CD4-positive, alpha-beta T cell (primary cell): ENCODE data around the gene TFPI. TPM values are rescaled to one million over a fixed set of nuclear protein-coding genes. Genes with fewer than 3 reads are reported as not detected.
"Not testable (repeated sequence)": the region's sequence is repeated elsewhere in the genome, so short reads cannot be mapped to it uniquely, and the experiment has no call there.

ENCODE experiments used
- ATAC-seq: fragments of 200-7000 bp; cut with Tn5 transposase; one replicate; pipeline ENCODE4 v1.10.0; 2022; ENCODE audit warnings: mild to moderate bottlenecking; ENCODE audit not compliant: poor library complexity
- CTCF ChIA-PET: fragments of 350-600 bp; sonication (Branson Sonifier 250); formaldehyde crosslinking; loops from one replicate; lab custom pipeline; 2021; ENCODE audit warnings: antibody characterized with exemption, inconsistent platforms; lab: Charles Lee
- POLR2A ChIA-PET: fragments of 350-600 bp; sonication (Branson Sonifier 250); formaldehyde crosslinking; loops from one replicate; lab custom pipeline; 2021; ENCODE audit warnings: antibody characterized with exemption, inconsistent platforms; lab: Charles Lee
- DNase-seq, 14 experiments: peaks; one replicate each; pipeline ENCODE4 v3.0.0-alpha.2; 2013 to 2020; ENCODE audit warnings: mixed read lengths in 2 of 14
- H3K27ac ChIP-seq, 2 donors: one replicate each; pipeline versions ENCODE4 v1.5.1 to v1.7.0; 2013; ENCODE audit warnings: low read length in 2 of 2, low read depth in 1 of 2, mild to moderate bottlenecking in 1 of 2
- H3K27me3 ChIP-seq, 2 experiments: 1 replicate in 1 of 2; 2 replicates in 1 of 2; pipeline versions ENCODE4 v1.6.1 to v1.7.0; 2013; ENCODE audit warnings: low read length in 2 of 2, control low read depth in 1 of 2, mild to moderate bottlenecking in 1 of 2, moderate library complexity in 1 of 2; ENCODE audit not compliant: insufficient read depth in 2 of 2, control insufficient read depth in 1 of 2
- H3K36me3 ChIP-seq: one replicate; pipeline ENCODE4 v1.6.1; 2013; ENCODE audit warnings: low read length, control low read depth; ENCODE audit not compliant: insufficient read depth
- H3K4me1 ChIP-seq: one replicate; pipeline ENCODE4 v1.6.1; 2013; ENCODE audit warnings: low read length, control low read depth; ENCODE audit not compliant: insufficient read depth
- H3K4me3 ChIP-seq: one replicate; pipeline ENCODE4 v1.5.1; 2013; ENCODE audit warnings: mild to moderate bottlenecking, low read length, moderate library complexity
- H3K9me3 ChIP-seq, 2 experiments: 1 replicate in 1 of 2; 2 replicates in 1 of 2; pipeline versions ENCODE4 v1.6.1 to v1.7.0; 2013; ENCODE audit warnings: low read length in 2 of 2, mild to moderate bottlenecking in 2 of 2, control low read depth in 1 of 2, moderate library complexity in 1 of 2; ENCODE audit not compliant: control insufficient read depth in 1 of 2, insufficient read depth in 1 of 2
- H3K27ac Mint-ChIP-seq: one replicate; pipeline ENCODE4 v1.8.0; 2020; ENCODE audit warnings: mixed read lengths
- H3K27me3 Mint-ChIP-seq: one replicate; pipeline ENCODE4 v1.8.0; 2021; ENCODE audit warnings: mixed read lengths
- H3K36me3 Mint-ChIP-seq: one replicate; pipeline ENCODE4 v1.8.0; 2021; ENCODE audit warnings: low read depth, mixed read lengths
- H3K4me1 Mint-ChIP-seq: one replicate; pipeline ENCODE4 v1.8.0; 2021; ENCODE audit warnings: low read depth, mixed read lengths
- H3K4me3 Mint-ChIP-seq: one replicate; pipeline ENCODE4 v1.8.0; 2020; ENCODE audit warnings: mild to moderate bottlenecking, mixed read lengths
- H3K9me3 Mint-ChIP-seq: one replicate; pipeline ENCODE4 v1.8.0; 2020; ENCODE audit warnings: mixed read lengths
- CTCF ChIP-seq: fragments of 200-600 bp; IDR thresholded peaks from one replicate; pipeline ENCODE4 v1.8.0; 2022; ENCODE audit warnings: antibody characterized with exemption, mild to moderate bottlenecking
- intact Hi-C, 2 experiments: fragments of 100-400 bp; cut with DNase I in 1 of 2; cut with micrococcal nuclease in 1 of 2; formaldehyde crosslinking; loops; one replicate each; pipeline versions ENCODE4 v1.15.1 to v1.9.0; 2023 to 2025; cut with DNase I, micrococcal nuclease
- total RNA-seq, 174 experiments: library from RNA in 2 of 174; stranded (reverse) in 2 of 174; gene quantifications; one replicate each; pipeline ENCODE4 v1.2.3 and lab custom pipeline; 2021 to 2026

Gene TFPI
- total RNA-seq, 2 experiments from 2014 or later: 0.17 TPM; not detected in 1

GRCh38 chr2:187519419-187520120 is 34.7 kb downstream of the TFPI start:
- TF ChIP-seq CTCF: no peak
- H3K27me3 Mint-ChIP-seq: no peaks in the 10 kb centered on the region
- no peaks in the 10 kb centered on the region for H3K4me1 ChIP-seq
- H3K27ac Mint-ChIP-seq: no peak overlapping the region
- H3K27ac ChIP-seq: no peak overlapping the region
- ATAC-seq: no peak
- peaks cover 0 to 4% of the 10 kb centered on the region in 2 experiments for H3K9me3 ChIP-seq
- H3K36me3 ChIP-seq: no peaks in the 10 kb centered on the region
- intact Hi-C loops: no loop called here
- H3K4me3 Mint-ChIP-seq: no peak overlapping the region
- no peaks in the 10 kb centered on the region for H3K27me3 ChIP-seq
- H3K36me3 Mint-ChIP-seq: no peaks in the 10 kb centered on the region
- ChIA-PET CTCF (no interaction called here), POLR2A (no interaction called here)
- no peak overlapping the region for H3K4me3 ChIP-seq
- no peak for DNase-seq
- peaks cover 8% of the 10 kb centered on the region for H3K9me3 Mint-ChIP-seq
- no peaks in the 10 kb centered on the region for H3K4me1 Mint-ChIP-seq

- CTCF ChIA-PET, H3K27ac Mint-ChIP-seq: not testable (repeated sequence)
These were observed 36.4 kb downstream of the TFPI start for GRCh38 chr2:187517750-187518361.

GRCh38 chr2:187516630-187517510 is 37.4 kb downstream of the TFPI start:
- H3K36me3 ChIP-seq, H3K27ac ChIP-seq, H3K4me3 ChIP-seq, CTCF ChIA-PET, H3K4me1 ChIP-seq, DNase-seq, H3K9me3 ChIP-seq, H3K4me1 Mint-ChIP-seq, ATAC-seq, H3K27me3 ChIP-seq, H3K36me3 Mint-ChIP-seq, H3K27ac Mint-ChIP-seq, POLR2A ChIA-PET, H3K27me3 Mint-ChIP-seq, H3K9me3 Mint-ChIP-seq, H3K4me3 Mint-ChIP-seq, intact Hi-C loops: not testable (repeated sequence)

More at GRCh38 chr2:187517750-187518361, 36.4 kb downstream of the TFPI start:
- H3K9me3 ChIP-seq, DNase-seq, intact Hi-C loops, H3K4me1 ChIP-seq, H3K4me3 ChIP-seq, POLR2A ChIA-PET, H3K4me3 Mint-ChIP-seq, H3K27me3 Mint-ChIP-seq, H3K4me1 Mint-ChIP-seq, H3K27me3 ChIP-seq, ATAC-seq, H3K9me3 Mint-ChIP-seq, H3K27ac ChIP-seq, H3K36me3 ChIP-seq, H3K36me3 Mint-ChIP-seq: not testable (repeated sequence)

GRCh38 chr2:187514930-187515329 is 39.3 kb downstream of the TFPI start:
- peaks cover 8% of the 10 kb centered on the region for H3K9me3 Mint-ChIP-seq
- no peaks in the 10 kb centered on the region for H3K36me3 Mint-ChIP-seq
- CTCF ChIA-PET: no interaction called here
- TF ChIP-seq CTCF: no peak
- H3K27me3 ChIP-seq: no peaks in the 10 kb centered on the region
- no peak overlapping the region for H3K4me3 ChIP-seq
- ATAC-seq: no peak
- H3K27me3 Mint-ChIP-seq: no peaks in the 10 kb centered on the region
- H3K4me1 Mint-ChIP-seq: peaks cover 9% of the 10 kb centered on the region
- no peak overlapping the region for H3K27ac ChIP-seq
- no peaks in the 10 kb centered on the region for H3K36me3 ChIP-seq
- intact Hi-C loops: no loop called here
- POLR2A ChIA-PET: no interaction called here
- H3K27ac Mint-ChIP-seq: no peak overlapping the region
- DNase-seq: no peak
- H3K4me1 ChIP-seq: no peaks in the 10 kb centered on the region
- peaks cover 0 to 4% of the 10 kb centered on the region in 2 experiments for H3K9me3 ChIP-seq
- H3K4me3 Mint-ChIP-seq: no peak overlapping the region

GRCh38 chr2:187514235-187514829 is 39.9 kb downstream of the TFPI start:
- H3K9me3 ChIP-seq, H3K27ac ChIP-seq, H3K27me3 ChIP-seq, H3K36me3 ChIP-seq, H3K4me3 Mint-ChIP-seq, H3K4me3 ChIP-seq, H3K27me3 Mint-ChIP-seq, H3K9me3 Mint-ChIP-seq, POLR2A ChIA-PET, ATAC-seq, intact Hi-C loops, H3K27ac Mint-ChIP-seq, H3K4me1 ChIP-seq, CTCF ChIA-PET, DNase-seq, H3K36me3 Mint-ChIP-seq: not testable (repeated sequence)
- H3K4me1 Mint-ChIP-seq: peaks cover 13% of the 10 kb centered on the region
